HL-60 (cell line): ENCODE data around the gene POLG.

Experiments used
- CTCF ChIP-seq: IDR thresholded peaks from one replicate; pipeline ENCODE4 v1.5.1; 2011; ENCODE audit warnings: low read length, control low read depth, inconsistent platforms; ENCODE audit not compliant: insufficient read depth
- POLR2AphosphoS5 ChIP-seq: IDR thresholded peaks from 2 replicates; pipeline ENCODE4 v1.6.1; 2012; ENCODE audit warnings: low read depth
- SPI1 ChIP-seq: IDR thresholded peaks from 2 replicates; pipeline ENCODE4 v1.6.1; 2012; ENCODE audit warnings: low read depth, mild to moderate bottlenecking, borderline replicate concordance

- TF ChIP-seq POLR2AphosphoS5 (no peak), CTCF (no peak), SPI1 (no peak)
These were observed 46.7 kb upstream of the POLG start for GRCh38 chr15:89381331-89381730.
